Hepatocyte (in vitro differentiated cells): Measurements from ENCODE around the gene GZF1. TPM values are rescaled to one million over a fixed set of nuclear protein-coding genes. Genes with fewer than 3 reads are reported as not detected.

Source experiments
- DNase-seq: peaks from one replicate; pipeline ENCODE4 v3.0.0-alpha.2; 2016; ENCODE audit warnings: low spot score
- H2AFZ ChIP-seq: fragments of 200-600 bp; sonication (generic); 2 replicates; pipeline ENCODE4 v1.6.0; 2016; ENCODE audit warnings: antibody characterized with exemption, mild to moderate bottlenecking
- H3K27ac ChIP-seq: fragments of 200-600 bp; sonication (generic); 2 replicates; pipeline ENCODE4 v1.5.1; 2016; ENCODE audit warnings: mild to moderate bottlenecking
- H3K27me3 ChIP-seq: fragments of 200-600 bp; sonication (generic); 2 replicates; pipeline ENCODE4 v1.6.1; 2016
- H3K36me3 ChIP-seq: fragments of 200-600 bp; sonication (generic); replicated peaks from 2 replicates; pipeline ENCODE4 v1.5.1; 2016; ENCODE audit warnings: low read depth; ENCODE audit not compliant: insufficient read depth
- H3K4me1 ChIP-seq: fragments of 200-600 bp; sonication (generic); 2 replicates; pipeline ENCODE4 v1.5.1; 2016; ENCODE audit warnings: mild to moderate bottlenecking, moderate library complexity; ENCODE audit not compliant: insufficient read depth
- H3K4me2 ChIP-seq: fragments of 200-600 bp; sonication (generic); 2 replicates; pipeline ENCODE4 v1.6.0; 2016
- H3K4me3 ChIP-seq: fragments of 200-600 bp; sonication (generic); 2 replicates; pipeline ENCODE4 v1.5.1; 2016; ENCODE audit warnings: mild to moderate bottlenecking
- H3K79me2 ChIP-seq: fragments of 200-600 bp; sonication (generic); 2 replicates; pipeline ENCODE4 v1.6.0; 2017; ENCODE audit warnings: mild to moderate bottlenecking
- H3K9me2 ChIP-seq: fragments of 200-600 bp; sonication (generic); replicated peaks from 2 replicates; pipeline ENCODE4 v1.6.0; 2017; ENCODE audit warnings: mild to moderate bottlenecking; ENCODE audit not compliant: insufficient read depth
- H3K9me3 ChIP-seq: fragments of 200-600 bp; sonication (generic); 2 replicates; pipeline ENCODE4 v1.5.1; 2016; ENCODE audit warnings: low read depth, mild to moderate bottlenecking
- H4K20me1 ChIP-seq: fragments of 200-600 bp; sonication (generic); 2 replicates; pipeline ENCODE4 v1.6.0; 2016; ENCODE audit warnings: mild to moderate bottlenecking; ENCODE audit not compliant: insufficient read depth, poor library complexity, severe bottlenecking
- EZH2 ChIP-seq: fragments of 200-600 bp; sonication (generic); IDR thresholded peaks from 2 replicates; pipeline ENCODE4 v1.6.1; 2016; ENCODE audit warnings: antibody characterized with exemption, mild to moderate bottlenecking, borderline replicate concordance
- EZH2phosphoT487 ChIP-seq: fragments of 200-600 bp; sonication (generic); IDR thresholded peaks from one replicate; pipeline ENCODE4 v1.6.1; 2018; ENCODE audit warnings: antibody characterized with exemption, mild to moderate bottlenecking, low read depth, moderate library complexity; ENCODE audit not compliant: unreplicated experiment, severe bottlenecking
- WGBS: methylation state at CpG from one replicate; pipeline ENCODE4 v1.1.6; 2016; ENCODE audit warnings: low lambda C conversion rate; ENCODE audit errors: missing lambda C conversion rate; 5-methylcytosine and 5-hydroxymethylcytosine counted together
- polyA plus RNA-seq: library from polyadenylated mRNA; unstranded; fragments of >200 nt; fragmentation: Nextera tagmentation; extraction: Ambion mirVana; gene quantifications from 2 replicates; pipeline ENCODE4 v1.2.1, GENCODE V29; 2016
- total RNA-seq: library from RNA; depleted of rRNA; stranded (reverse); fragments of >200 nt; gene quantifications from 2 replicates; pipeline ENCODE4 v1.2.3, GENCODE V29; 2014
- TF ChIP-seq, protein P1 (sequence below): fragments of 200-600 bp; sonication (generic); IDR thresholded peaks from 2 replicates; pipeline ENCODE4 v1.5.1; 2016; ENCODE audit warnings: antibody characterized with exemption, mild to moderate bottlenecking; ENCODE audit not compliant: poor library complexity

The GZF1 gene
- total and polyA plus RNA-seq, 2 experiments from 2014 or later, result 8.8 to 17.8 TPM

DNA sequence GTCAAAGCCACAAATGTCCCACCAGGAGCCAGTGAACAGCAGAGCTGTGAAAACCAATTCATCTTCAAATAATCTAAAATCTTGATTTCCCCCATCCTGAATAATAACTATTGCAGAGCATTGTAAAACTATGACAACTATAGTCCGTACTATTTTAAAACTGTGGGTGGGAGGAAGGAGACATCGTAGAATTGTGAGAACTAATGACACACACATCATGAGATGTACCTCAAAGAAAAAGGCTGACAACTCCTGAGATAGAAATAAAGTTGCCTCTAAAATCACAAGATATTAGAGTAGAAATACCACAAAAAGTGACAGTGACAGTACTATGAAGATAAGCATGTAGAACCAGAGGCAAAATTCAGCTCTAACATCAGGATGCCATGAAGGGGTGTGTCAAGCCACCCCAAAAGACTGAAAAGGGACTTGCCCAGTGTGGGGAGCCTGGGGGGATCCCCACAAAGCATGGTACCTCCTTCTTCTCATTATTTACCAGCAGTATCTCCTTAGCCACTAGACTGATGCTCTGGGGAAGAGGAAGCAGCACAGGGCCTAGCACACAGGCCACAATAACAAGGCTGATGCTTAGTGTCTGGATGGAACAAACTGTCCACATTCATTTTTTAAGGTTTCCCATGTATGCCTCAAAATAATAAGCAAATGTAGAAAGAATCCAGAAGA is 45.9 kb downstream of the GZF1 start:
- DNase-seq, result no peak
- Histone ChIP-seq H3K36me3 (no peaks in the 10 kb centered on the region), H3K79me2 (peaks cover 85% of the 10 kb centered on the region), H3K4me2 (no peak overlapping the region), H3K9me2 (no peaks in the 10 kb centered on the region), H2AFZ (no peak overlapping the region), H3K27ac (no peak overlapping the region), H4K20me1 (peaks cover 9% of the 10 kb centered on the region), H3K4me1 (peaks cover 12% of the 10 kb centered on the region), H3K4me3 (no peak overlapping the region), H3K27me3 (no peaks in the 10 kb centered on the region), H3K9me3 (no peaks in the 10 kb centered on the region)
- WGBS, result 91% methylated on average over 2 of the region's 2 CpGs
- TF ChIP-seq, protein P1, sequence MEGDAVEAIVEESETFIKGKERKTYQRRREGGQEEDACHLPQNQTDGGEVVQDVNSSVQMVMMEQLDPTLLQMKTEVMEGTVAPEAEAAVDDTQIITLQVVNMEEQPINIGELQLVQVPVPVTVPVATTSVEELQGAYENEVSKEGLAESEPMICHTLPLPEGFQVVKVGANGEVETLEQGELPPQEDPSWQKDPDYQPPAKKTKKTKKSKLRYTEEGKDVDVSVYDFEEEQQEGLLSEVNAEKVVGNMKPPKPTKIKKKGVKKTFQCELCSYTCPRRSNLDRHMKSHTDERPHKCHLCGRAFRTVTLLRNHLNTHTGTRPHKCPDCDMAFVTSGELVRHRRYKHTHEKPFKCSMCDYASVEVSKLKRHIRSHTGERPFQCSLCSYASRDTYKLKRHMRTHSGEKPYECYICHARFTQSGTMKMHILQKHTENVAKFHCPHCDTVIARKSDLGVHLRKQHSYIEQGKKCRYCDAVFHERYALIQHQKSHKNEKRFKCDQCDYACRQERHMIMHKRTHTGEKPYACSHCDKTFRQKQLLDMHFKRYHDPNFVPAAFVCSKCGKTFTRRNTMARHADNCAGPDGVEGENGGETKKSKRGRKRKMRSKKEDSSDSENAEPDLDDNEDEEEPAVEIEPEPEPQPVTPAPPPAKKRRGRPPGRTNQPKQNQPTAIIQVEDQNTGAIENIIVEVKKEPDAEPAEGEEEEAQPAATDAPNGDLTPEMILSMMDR, result no peak

DNA sequence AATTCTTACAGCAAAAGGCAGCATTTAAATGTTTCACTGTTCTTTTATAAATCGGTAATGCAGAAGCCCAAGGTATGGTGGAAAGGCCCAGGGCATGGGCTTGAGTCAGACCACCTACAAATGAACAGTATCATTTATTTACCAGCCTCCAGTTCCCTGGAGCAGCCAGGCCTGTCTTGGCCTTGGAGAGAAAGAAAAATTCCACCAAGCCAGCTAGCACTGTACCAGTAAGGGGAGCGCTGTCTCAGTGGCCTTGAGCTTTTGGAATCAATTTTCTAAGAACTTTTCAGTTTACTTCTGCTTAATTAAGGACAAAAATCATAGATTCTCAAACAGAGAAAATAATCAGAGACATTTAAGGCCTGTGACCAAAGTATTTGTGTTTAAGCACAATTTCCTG is 47.0 kb downstream of the GZF1 start:
- TF ChIP-seq EZH2 (no peak), EZH2phosphoT487 (no peak)
- TF ChIP-seq, protein P1, result no peak
- H3K27ac ChIP-seq, result no peak overlapping the region
- no peaks in the 10 kb centered on the region for H3K36me3 ChIP-seq
- 98% methylated on average over 2 of the region's 2 CpGs for WGBS
- no peak overlapping the region for H2AFZ ChIP-seq
- no peaks in the 10 kb centered on the region for H3K27me3 ChIP-seq
- H3K4me1 ChIP-seq, result peaks cover 8% of the 10 kb centered on the region
- no peak for DNase-seq
- H3K4me3 ChIP-seq, result no peak overlapping the region
- no peaks in the 10 kb centered on the region for H3K9me3 ChIP-seq
- peaks cover 92% of the 10 kb centered on the region for H3K79me2 ChIP-seq
- H3K4me2 ChIP-seq, result no peak overlapping the region
- no peaks in the 10 kb centered on the region for H3K9me2 ChIP-seq
- H4K20me1 ChIP-seq, result peaks cover 9% of the 10 kb centered on the region

DNA sequence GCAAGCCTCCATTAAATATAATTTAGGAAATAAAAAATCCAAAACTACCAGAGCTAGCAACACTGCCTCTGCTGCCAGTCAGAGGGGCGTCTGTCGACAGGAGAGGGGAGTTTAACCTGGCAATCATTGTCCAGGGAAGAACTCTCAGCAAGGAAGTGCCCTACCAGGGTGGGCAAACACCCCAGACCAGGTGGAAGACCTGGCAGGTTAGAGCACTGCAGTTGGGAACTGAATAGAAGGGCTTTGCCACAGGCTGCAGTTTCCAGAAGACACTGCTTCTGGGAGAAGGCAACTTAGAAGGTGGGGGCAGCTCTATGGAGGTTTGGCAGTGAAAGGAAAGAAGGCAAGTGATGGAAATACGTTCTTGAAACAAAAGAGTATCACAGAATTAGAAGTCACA is 47.8 kb downstream of the GZF1 start:
- Histone ChIP-seq H3K27me3 (no peaks in the 10 kb centered on the region), H4K20me1 (peaks cover 5% of the 10 kb centered on the region)

More for the DNA sequence above, 47.8 kb downstream of the GZF1 start:
- Histone ChIP-seq H3K9me3 (no peaks in the 10 kb centered on the region), H2AFZ (no peak overlapping the region), H3K9me2 (no peaks in the 10 kb centered on the region), H3K36me3 (no peaks in the 10 kb centered on the region), H3K79me2 (peaks cover 97% of the 10 kb centered on the region), H3K4me1 (peaks cover 7% of the 10 kb centered on the region), H3K27ac (no peak overlapping the region), H3K4me2 (no peak overlapping the region), H3K4me3 (no peak overlapping the region)
- WGBS, result 73% methylated on average over 3 of the region's 3 CpGs
- TF ChIP-seq, protein P1, result no peak
- TF ChIP-seq EZH2, result no peak
- no peak for TF ChIP-seq EZH2phosphoT487
- DNase-seq, result no peak
